HEK293 (cell line): ENCODE results near the gene CARNS1.

Experiments
- CTCF ChIA-PET: fragments of 350-600 bp; formaldehyde crosslinking; extraction: SDS; loops from one replicate; lab custom pipeline; 2021; ENCODE audit warnings: antibody characterized with exemption; lab: Yijun Ruan, JAX
- POLR2A ChIA-PET: fragments of 300-600 bp; formaldehyde crosslinking; extraction: SDS; loops from one replicate; lab custom pipeline; 2020; ENCODE audit warnings: antibody characterized with exemption, inconsistent platforms; lab: Yijun Ruan, JAX
- H3K27ac ChIP-seq: fragments of 200-500 bp; sonication (Bioruptor generic); 2 replicates; pipeline ENCODE4 v1.5.1; 2014; ENCODE audit warnings: low read depth, low read length, control low read depth, inconsistent platforms; ENCODE audit errors: extremely low read depth
- H3K36me3 ChIP-seq, 2 experiments: fragments of 200-500 bp in 1 of 2; sonication (Bioruptor generic) in 1 of 2; 1 replicate in 1 of 2; 2 replicates in 1 of 2; pipeline ENCODE4 v1.5.1; 2014 to 2017; ENCODE audit warnings: inconsistent platforms in 2 of 2, low read length in 2 of 2; ENCODE audit not compliant: control insufficient read depth in 2 of 2, insufficient read depth in 1 of 2
- H3K4me1 ChIP-seq: fragments of 200-500 bp; sonication (Bioruptor generic); 2 replicates; pipeline ENCODE4 v1.5.1; 2014; ENCODE audit warnings: mild to moderate bottlenecking, low read length, inconsistent platforms; ENCODE audit not compliant: control insufficient read depth, insufficient read depth
- H3K4me3 ChIP-seq: 2 replicates; pipeline ENCODE4 v1.5.1; 2011; ENCODE audit warnings: low read depth, mild to moderate bottlenecking, control low read depth, low read length, moderate library complexity
- H3K9me3 ChIP-seq: fragments of 200-500 bp; sonication (Bioruptor generic); 2 replicates; pipeline ENCODE4 v1.5.1; 2014; ENCODE audit warnings: low read depth, low read length, inconsistent platforms; ENCODE audit not compliant: control insufficient read depth, insufficient read depth
- HIC1 ChIP-seq: fragments of 450-650 bp; formaldehyde crosslinking; IDR thresholded peaks from 2 replicates; pipeline ENCODE4 v1.5.1; 2016; ENCODE audit warnings: missing biosample characterization, missing genetic modification characterization
- SP7 ChIP-seq: fragments of 450-650 bp; formaldehyde crosslinking; IDR thresholded peaks from 2 replicates; pipeline ENCODE4 v1.5.1; 2016; ENCODE audit warnings: missing biosample characterization, missing genetic modification characterization
- ZBTB11 ChIP-seq: fragments of 450-650 bp; formaldehyde crosslinking; conservative IDR thresholded peaks from 2 replicates; pipeline ENCODE4 v1.5.1; 2016; ENCODE audit warnings: low read depth, missing biosample characterization, missing genetic modification characterization
- ZFHX2 ChIP-seq: fragments of 450-650 bp; formaldehyde crosslinking; conservative IDR thresholded peaks from 2 replicates; pipeline ENCODE4 v1.5.1; 2016; ENCODE audit warnings: missing biosample characterization, missing genetic modification characterization
- ZFP41 ChIP-seq: fragments of 450-650 bp; formaldehyde crosslinking; IDR thresholded peaks from 2 replicates; pipeline ENCODE4 v1.5.1; 2016; ENCODE audit warnings: missing biosample characterization, missing genetic modification characterization, borderline replicate concordance
- ZNF341 ChIP-seq: fragments of 450-650 bp; formaldehyde crosslinking; IDR thresholded peaks from 2 replicates; pipeline ENCODE4; 2016; ENCODE audit warnings: low read depth, missing biosample characterization, missing genetic modification characterization
- ZNF513 ChIP-seq: fragments of 450-650 bp; IDR thresholded peaks from 2 replicates; pipeline ENCODE4 v1.5.1; 2018; ENCODE audit warnings: missing biosample characterization, missing genetic modification characterization
- ZNF560 ChIP-seq: fragments of 450-650 bp; formaldehyde crosslinking; IDR thresholded peaks from 2 replicates; pipeline ENCODE4 v1.5.1; 2017; ENCODE audit warnings: missing biosample characterization, missing genetic modification characterization, borderline replicate concordance
- ZNF600 ChIP-seq: fragments of 450-650 bp; formaldehyde crosslinking; IDR thresholded peaks from 2 replicates; pipeline ENCODE4 v1.5.1; 2016; ENCODE audit warnings: missing biosample characterization, missing genetic modification characterization
- ZSCAN5A ChIP-seq: fragments of 450-650 bp; formaldehyde crosslinking; IDR thresholded peaks from 2 replicates; pipeline ENCODE4 v1.5.1; 2016; ENCODE audit warnings: missing biosample characterization, missing genetic modification characterization
- TF ChIP-seq, protein P1 (sequence below): fragments of 450-650 bp; formaldehyde crosslinking; IDR thresholded peaks from 2 replicates; pipeline ENCODE4 v1.5.1; 2017; ENCODE audit warnings: missing biosample characterization, missing genetic modification characterization

CARNS1 gene

DNA sequence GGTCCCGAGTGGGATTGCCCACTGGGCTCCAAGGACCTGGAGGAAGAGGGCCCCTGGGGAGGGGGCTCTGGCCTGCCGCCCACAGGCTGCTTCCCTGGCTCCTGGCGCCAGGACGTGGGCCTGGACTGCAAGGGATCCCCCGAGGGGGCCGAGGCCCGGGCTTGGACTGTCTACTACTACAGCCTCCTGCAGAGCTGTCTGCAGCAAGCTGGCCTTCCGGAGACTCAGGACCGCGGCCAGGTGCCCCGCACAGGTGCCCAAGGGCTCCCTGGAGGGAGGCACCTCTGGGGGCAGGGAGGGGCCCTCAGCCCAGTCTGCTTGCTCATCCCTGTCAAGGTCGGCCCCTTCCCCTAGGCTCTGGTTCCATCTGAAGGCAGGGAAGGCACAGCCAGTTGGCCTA is 1.9 kb downstream of the CARNS1 start:
- H3K4me3 ChIP-seq = no peak overlapping the region
- no peaks in the 10 kb centered on the region; the same call in 1 of the 2 replicates for H3K4me1 ChIP-seq
- H3K9me3 ChIP-seq = no peaks in the 10 kb centered on the region
- POLR2A ChIA-PET = interaction anchor here (2.0 to 4.4 kb wide), 2 partner anchors 15 to 26 kb away, joined by 7 to 25 read pairs; partner anchors contain the start of genes CORO1B and PPP1CA
- CTCF ChIA-PET = interaction anchor here (1.4 to 1.9 kb wide), 2 partner anchors 16 to 35 kb away, joined by 5 to 8 read pairs; partner anchors contain the start of gene PPP1CA
- H3K36me3 ChIP-seq = no peaks in the 10 kb centered on the region
- no peak overlapping the region for H3K27ac ChIP-seq
- TF ChIP-seq ZFHX2 (tag by site-specific recombination) = peak; percentile 83
- no peak for TF ChIP-seq ZBTB11 (tag by site-specific recombination)

DNA sequence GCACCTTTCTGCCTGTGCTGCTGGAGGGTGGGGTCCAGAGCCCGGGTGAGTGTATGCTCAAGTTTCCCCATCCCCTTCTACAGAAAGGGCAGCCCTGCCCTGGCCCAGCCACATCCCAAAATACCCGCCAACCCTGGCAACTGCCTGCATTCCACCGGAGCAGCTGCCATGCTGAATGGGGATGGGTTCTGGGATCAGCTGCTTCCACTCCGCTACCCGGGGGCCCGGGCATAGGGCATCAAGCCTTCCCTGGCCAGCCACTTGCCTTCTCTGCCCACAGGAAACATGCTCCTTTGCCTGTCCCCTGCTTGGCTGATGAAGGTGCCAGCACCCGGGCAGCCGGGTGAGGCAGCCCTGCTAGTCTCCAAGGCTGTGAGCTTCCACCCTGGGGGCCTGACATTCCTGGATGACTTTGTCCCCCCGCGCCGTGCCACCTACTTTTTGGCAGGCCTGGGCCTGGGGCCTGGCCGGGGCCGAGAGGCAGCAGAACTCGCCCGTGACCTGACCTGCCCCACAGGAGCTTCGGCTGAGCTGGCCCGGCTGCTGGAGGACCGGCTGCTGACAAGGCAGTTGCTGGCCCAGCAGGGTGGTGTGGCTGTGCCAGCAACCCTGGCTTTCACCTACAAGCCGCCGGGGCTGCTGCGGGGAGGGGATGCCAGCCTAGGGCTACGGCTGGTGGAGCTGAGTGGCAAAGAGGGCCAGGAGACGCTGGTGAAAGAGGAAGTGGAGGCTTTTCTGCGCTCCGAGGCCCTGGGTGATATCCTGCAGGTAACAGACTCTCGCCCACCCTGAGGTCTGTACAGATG is 3.2 kb downstream of the CARNS1 start:
- 0 out of 2 replicates have a peak, but pooled peaks have one; percentile 39 for TF ChIP-seq HIC1 (tag by site-specific recombination)
- peak; percentile 86 for TF ChIP-seq ZNF341 (tag by site-specific recombination)
- no peak for TF ChIP-seq ZFP41 (tag by site-specific recombination)
- TF ChIP-seq, all 188 proteins: peak for 2
- H3K4me3 ChIP-seq = no peak overlapping the region
- no peaks in the 10 kb centered on the region; the same call in 1 of the 2 replicates for H3K4me1 ChIP-seq
- H3K36me3 ChIP-seq = no peaks in the 10 kb centered on the region
- ChIA-PET POLR2A (interaction anchor here (0.7 to 4.4 kb wide), 3 partner anchors 17 to 27 kb away, joined by 5 to 25 read pairs (median 7); partner anchors contain the start of genes CORO1B, PPP1CA and RAD9A), CTCF (interaction anchor here (0.6 to 1.9 kb wide), 3 partner anchors 17 to 196 kb away, joined by 3 to 8 read pairs (median 4); partner anchors contain the start of gene PPP1CA)
- no peaks in the 10 kb centered on the region for H3K9me3 ChIP-seq
- H3K27ac ChIP-seq = no peak overlapping the region

DNA sequence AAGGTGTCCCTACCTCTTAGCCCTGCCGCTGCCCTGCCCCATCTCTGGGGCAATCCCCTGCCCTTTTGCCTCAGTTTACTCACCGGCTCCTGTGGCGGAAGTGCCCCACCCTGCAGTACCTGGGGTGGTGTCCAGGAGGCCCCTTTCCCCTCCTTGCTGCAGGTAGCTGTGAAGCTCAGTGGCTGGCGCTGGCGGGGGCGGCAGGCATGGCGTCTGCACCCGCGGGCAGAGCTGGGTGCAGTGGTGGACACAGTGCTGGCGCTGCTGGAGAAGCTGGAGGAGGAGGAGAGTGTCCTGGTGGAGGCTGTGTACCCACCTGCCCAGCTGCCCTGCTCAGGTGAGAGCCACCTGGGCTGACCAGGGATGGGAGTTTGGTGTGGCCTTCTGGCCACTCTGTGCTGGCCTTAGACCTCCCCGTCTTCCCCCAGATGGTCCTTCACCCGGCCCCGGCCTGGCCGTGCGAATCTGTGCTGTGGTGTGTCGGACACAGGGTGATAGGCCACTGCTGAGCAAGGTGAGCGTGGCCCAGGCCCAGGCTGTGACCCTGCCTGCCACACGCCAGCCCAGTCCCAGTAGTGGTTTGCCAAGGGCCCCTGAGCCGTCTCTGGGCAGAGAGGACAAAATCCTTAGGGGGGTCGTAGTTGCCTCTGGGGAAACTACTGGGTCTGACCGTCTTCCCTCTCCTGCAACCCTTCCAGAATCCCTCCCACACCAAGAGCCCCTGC is 4.0 kb downstream of the CARNS1 start:
- Histone ChIP-seq H3K36me3 (no peaks in the 10 kb centered on the region), H3K9me3 (no peaks in the 10 kb centered on the region), H3K4me1 (no peaks in the 10 kb centered on the region; the same call in 1 of the 2 replicates), H3K27ac (no peak overlapping the region), H3K4me3 (no peak overlapping the region)
- TF ChIP-seq, protein P1, sequence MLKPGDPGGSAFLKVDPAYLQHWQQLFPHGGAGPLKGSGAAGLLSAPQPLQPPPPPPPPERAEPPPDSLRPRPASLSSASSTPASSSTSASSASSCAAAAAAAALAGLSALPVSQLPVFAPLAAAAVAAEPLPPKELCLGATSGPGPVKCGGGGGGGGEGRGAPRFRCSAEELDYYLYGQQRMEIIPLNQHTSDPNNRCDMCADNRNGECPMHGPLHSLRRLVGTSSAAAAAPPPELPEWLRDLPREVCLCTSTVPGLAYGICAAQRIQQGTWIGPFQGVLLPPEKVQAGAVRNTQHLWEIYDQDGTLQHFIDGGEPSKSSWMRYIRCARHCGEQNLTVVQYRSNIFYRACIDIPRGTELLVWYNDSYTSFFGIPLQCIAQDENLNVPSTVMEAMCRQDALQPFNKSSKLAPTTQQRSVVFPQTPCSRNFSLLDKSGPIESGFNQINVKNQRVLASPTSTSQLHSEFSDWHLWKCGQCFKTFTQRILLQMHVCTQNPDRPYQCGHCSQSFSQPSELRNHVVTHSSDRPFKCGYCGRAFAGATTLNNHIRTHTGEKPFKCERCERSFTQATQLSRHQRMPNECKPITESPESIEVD (tag by site-specific recombination) = no peak
- TF ChIP-seq ZNF560 (tag by site-specific recombination) (no peak), ZNF513 (tag by site-specific recombination) (no peak), SP7 (tag by site-specific recombination) (no peak), ZNF600 (peak; percentile 39; the same call in 1 of the 2 replicates), ZSCAN5A (tag by site-specific recombination) (no peak)
- ChIA-PET CTCF (interaction anchor here (0.6 to 1.9 kb wide), 5 partner anchors 8 to 210 kb away, joined by 3 to 8 read pairs (median 4); partner anchors contain the start of genes NUDT8 and PPP1CA), POLR2A (interaction anchor here (0.7 to 4.4 kb wide), 6 partner anchors 9 to 49 kb away, joined by 3 to 25 read pairs (median 5); partner anchors contain the start of genes CORO1B, PPP1CA and TMEM134)
